Fibroblast of lung (primary cell): ENCODE results near the gene KCNMB3.

Experiments used
- EZH2 ChIP-seq: IDR thresholded peaks from 2 replicates; pipeline ENCODE4 v1.5.1; 2012; ENCODE audit warnings: low read length, control low read depth, mild to moderate bottlenecking; ENCODE audit errors: missing control alignments
- TF ChIP-seq, protein P1 (sequence below), 2 donors: IDR thresholded peaks in 1 of 2; conservative IDR thresholded peaks in 1 of 2; 1 replicate in 1 of 2; 2 replicates in 1 of 2; pipeline ENCODE4 v1.5.1; 2011 to 2012; ENCODE audit warnings: low read length in 2 of 2, control low read depth in 1 of 2, inconsistent platforms in 1 of 2, low read depth in 1 of 2, mild to moderate bottlenecking in 1 of 2

DNA sequence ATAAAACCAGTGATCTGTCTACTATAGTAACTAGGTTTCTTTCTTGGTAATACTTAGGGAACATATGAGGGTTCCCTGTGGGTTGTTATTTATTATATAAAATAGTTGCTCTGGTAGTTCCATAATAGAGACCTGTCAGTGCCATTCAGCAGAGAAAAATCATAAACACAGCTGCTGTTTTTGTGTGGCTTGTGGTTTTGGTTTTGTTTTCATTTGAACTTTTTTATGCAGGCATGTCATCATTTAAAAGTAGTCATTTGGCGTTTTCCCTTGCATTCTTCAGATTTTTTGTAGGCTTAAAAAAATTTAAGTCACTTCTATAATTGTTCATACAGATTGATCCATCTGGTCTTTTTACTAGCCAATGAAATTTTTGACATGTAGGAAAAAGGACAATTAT, 54.8 kb downstream of the KCNMB3 start:
- TF ChIP-seq, protein P1, sequence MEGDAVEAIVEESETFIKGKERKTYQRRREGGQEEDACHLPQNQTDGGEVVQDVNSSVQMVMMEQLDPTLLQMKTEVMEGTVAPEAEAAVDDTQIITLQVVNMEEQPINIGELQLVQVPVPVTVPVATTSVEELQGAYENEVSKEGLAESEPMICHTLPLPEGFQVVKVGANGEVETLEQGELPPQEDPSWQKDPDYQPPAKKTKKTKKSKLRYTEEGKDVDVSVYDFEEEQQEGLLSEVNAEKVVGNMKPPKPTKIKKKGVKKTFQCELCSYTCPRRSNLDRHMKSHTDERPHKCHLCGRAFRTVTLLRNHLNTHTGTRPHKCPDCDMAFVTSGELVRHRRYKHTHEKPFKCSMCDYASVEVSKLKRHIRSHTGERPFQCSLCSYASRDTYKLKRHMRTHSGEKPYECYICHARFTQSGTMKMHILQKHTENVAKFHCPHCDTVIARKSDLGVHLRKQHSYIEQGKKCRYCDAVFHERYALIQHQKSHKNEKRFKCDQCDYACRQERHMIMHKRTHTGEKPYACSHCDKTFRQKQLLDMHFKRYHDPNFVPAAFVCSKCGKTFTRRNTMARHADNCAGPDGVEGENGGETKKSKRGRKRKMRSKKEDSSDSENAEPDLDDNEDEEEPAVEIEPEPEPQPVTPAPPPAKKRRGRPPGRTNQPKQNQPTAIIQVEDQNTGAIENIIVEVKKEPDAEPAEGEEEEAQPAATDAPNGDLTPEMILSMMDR (conservative IDR thresholded peaks at IDR 0.05 in 1 of 2, IDR thresholded peaks at IDR 0.05 in 1 of 2; ENCODE audit: low read depth in 1 of 2, low read length in 2 of 2) = no peak
- TF ChIP-seq EZH2 = no peak
